ENCODE measurements around the gene DZIP3.
"Not testable (repeated sequence)": the region's sequence is repeated elsewhere in the genome, so short reads cannot be mapped to it uniquely, and the experiment has no call there.

The DZIP3 gene

DNA sequence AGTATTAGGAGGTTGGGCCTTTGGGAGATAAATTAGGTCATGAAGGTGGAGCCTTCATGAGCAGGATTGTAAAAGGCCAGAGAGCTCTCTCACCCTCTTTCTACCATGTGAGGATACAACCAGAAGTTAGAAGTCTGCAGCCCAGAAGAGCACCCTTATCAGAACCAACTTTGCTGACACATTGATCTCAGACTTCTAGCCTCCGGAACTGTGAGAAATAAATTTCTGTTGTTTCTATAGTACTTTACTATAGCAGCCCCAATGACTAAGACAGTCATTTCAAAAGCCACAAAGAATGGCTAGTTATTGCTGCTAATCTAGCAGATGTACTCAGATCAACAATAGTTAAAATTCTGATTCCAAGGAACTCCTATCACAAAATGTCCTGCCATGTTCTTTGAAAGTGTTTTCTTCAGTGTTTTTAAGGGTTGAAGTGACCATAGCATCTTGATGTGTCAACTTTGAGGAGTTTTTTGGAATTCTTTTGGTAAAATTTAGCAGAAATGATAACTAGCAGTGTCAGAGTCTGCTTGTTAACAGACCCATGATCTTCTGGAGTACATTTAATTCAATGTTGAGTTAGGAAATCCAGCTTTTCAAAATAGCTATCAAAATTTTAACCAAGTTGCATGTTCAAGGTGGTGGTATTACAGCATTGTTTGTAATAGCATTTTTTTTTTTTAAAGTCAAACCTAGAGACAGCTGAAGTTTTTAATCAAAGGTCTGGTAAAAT lies 10.3 kb downstream of the DZIP3 start:
- DNase-seq (ENCODE audit: low read depth), result no peak

- no peak for DNase-seq (ENCODE audit: low read depth)
Measured at GRCh38 chr3:108602249-108602934, 12.9 kb downstream of the DZIP3 start.

DNA sequence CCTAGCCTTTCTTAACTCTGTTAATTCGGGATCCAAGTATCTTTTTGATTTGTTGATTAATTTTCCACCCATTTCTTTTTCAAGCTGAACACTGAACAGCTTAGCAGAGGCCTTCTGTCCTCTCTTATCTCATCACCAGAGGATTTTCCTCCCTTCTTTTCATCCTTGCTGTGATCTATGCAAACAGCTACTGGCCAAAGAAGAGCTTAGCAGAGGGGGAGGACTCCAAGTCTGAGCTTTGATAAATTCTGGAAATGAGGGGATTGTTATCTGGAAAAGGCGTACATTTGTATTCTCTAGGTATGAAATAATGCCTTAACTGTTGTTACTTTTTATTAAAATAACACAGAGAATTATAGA lies 13.4 kb downstream of the DZIP3 start:
- no peak for DNase-seq (ENCODE audit: low read depth)

- DNase-seq (ENCODE audit: low read depth), result peak; percentile 34
Measured at GRCh38 chr3:108603691-108604090, 14.2 kb downstream of the DZIP3 start.

DNA sequence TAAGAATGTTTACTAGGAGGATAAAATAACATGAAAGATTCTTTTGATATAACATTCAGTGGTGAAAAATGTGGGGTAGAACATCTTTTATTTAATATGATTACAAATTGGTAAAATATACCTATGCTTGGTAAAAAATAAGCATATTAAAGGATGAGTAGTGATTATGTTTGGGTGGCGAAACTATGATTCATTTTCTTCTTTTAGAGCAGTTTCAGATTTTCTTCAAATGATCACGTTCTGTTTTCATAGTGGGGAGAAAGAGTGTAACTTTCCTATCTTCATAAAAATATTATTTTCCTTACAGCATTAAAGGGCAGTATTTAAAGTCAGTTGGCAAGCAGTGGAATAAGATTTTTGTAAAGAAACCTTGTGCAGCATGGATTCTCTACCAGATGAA lies 15.5 kb downstream of the DZIP3 start:
- DNase-seq (ENCODE audit: low read depth), result no peak

DNA sequence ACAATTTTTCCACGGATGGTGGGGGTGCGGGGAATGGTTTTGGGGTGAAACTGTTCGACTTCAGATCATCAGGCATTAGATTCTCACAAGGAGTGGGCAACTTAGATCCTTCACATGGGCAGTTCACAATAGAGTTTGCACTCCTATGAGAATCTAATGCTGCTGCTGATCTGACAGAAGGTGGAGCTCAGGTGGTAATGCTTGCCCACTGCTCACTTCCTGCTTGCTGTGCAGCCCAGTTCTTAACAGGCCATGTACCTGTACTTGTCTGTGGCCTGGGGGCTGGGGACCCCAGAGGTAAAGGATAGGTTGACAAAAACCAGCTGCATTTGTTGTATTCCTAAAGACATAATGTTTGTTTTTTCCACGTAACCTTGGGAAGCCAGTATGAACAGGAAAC lies 16.0 kb downstream of the DZIP3 start:
- no peak for DNase-seq (ENCODE audit: low read depth)

DNA sequence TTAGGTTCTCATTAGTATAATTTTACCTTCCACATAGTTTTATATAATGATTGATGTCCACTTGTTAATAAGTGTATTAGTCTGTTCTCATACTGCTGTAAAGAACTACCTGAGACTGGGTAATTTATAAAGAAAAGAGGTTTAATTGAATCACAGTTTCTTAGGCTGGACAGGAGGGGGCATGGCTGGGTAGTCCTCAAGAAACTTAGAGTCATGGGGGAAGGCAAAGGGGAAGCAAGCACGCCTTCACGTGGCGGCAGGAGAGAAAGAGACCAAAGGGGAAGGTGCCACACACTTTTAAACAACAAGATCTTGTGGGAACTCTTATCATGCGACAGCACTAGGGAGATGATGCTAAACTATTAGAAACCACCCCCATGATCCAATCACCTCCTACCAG lies 19.2 kb downstream of the DZIP3 start:
- no peak for DNase-seq (ENCODE audit: low read depth)

DNA sequence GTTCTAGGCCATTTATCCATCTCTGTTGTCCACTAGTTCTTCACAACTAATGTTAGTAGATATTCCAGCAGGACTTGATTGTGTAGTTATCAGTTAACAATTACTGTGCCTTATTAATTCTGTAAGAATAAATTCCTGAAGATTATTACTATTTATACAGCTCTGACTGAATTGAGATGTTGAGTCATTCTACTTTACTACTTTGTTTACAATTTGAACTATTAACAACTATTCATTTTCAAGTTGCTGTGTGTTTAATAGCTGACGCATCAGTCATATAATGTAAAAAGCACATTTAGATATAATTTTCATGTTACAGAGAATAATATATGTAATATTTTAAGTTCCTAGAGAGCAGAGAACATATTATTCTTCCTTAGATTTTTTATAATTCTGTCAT lies 21.1 kb downstream of the DZIP3 start:
- no peak for DNase-seq (ENCODE audit: low read depth)

DNA sequence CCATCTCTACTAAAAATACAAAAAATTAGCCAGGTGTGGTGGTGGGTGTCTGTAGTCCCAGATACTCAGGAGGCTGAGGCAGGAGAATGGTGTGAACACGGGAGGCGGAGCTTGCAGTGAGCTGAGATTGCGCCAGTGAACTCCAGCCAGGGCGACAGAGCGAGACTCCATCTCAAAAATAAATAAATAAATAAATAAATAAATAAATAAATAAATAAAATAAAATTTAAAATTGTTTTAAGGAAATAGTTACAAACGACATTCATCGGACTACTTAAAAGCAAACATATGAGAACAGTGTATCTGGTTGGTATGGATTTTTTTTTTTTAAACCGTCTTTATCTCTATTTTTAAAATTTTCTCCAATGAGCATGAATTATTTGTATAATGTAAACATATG lies 26.6 kb downstream of the DZIP3 start:
- DNase-seq (ENCODE audit: low read depth), result not testable (repeated sequence)

DNA sequence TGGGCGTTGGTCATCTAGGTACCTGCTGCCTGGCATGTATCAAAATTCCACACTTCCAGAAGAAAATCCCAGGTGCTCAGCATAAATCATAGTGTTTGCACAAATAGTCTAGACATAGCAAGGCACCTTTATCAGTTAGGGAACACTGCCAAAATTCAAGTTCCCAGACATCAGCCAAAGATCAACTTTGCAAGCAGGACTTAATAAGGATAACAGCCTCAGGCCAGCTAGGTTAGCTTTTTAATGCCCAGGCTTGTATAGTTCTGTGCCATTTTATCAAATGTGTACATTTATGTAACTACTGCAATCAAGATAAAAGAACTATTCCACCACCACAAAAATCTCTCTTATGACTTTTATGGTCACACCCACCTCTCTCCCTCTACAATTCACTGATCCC lies 30.7 kb downstream of the DZIP3 start:
- no peak for DNase-seq (ENCODE audit: low read depth)

DNA sequence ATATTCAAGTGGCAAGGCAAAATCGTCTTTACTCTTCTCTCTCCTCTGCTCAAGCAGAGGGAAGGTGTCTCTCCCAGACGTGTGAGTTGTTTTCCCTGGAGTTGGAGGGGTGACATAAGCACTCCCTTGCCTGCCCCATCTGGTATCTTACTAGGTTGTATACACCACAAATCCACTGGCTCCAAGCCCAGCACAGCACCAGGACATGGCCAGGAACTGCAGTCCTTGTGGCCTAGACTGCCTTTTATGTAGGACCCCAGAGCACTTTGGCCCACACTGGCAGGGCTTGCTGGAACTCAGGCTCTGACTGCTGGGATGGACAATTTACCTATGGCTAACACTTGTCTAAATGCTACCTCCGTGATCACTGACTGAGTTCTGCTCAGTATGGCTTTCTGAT lies 34.0 kb downstream of the DZIP3 start:
- no peak for DNase-seq (ENCODE audit: low read depth)

- DNase-seq (ENCODE audit: low read depth), result no peak
Measured at GRCh38 chr3:108629974-108630373, 40.5 kb downstream of the DZIP3 start.

- no peak for DNase-seq (ENCODE audit: low read depth)
Measured at GRCh38 chr3:108642526-108642925, 53.0 kb downstream of the DZIP3 start.

DNA sequence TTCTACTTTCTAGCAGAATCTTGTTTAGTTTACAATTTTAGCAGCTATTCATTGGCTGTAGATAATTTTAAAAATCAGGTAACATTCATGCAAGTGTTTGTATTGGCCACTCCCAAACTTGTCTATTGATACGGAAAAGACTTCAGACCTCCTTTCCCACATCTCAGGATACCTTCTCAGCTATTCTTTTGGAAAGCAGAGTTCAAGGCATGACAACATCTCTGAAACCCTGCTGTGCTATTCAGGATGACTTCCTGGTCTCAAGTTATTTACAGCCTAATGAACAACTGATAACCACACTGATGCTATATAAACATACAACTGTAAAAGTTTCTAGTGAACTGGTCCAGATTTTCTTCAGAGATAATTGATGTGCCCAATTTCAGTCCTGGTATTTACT lies 55.8 kb downstream of the DZIP3 start:
- DNase-seq (ENCODE audit: low read depth), result no peak

- not testable (repeated sequence) for DNase-seq (ENCODE audit: low read depth)
Measured at GRCh38 chr3:108655664-108656063, 66.1 kb downstream of the DZIP3 start.

- no peak for DNase-seq (ENCODE audit: low read depth)
Measured at GRCh38 chr3:108661699-108662098, 72.2 kb downstream of the DZIP3 start.

DNA sequence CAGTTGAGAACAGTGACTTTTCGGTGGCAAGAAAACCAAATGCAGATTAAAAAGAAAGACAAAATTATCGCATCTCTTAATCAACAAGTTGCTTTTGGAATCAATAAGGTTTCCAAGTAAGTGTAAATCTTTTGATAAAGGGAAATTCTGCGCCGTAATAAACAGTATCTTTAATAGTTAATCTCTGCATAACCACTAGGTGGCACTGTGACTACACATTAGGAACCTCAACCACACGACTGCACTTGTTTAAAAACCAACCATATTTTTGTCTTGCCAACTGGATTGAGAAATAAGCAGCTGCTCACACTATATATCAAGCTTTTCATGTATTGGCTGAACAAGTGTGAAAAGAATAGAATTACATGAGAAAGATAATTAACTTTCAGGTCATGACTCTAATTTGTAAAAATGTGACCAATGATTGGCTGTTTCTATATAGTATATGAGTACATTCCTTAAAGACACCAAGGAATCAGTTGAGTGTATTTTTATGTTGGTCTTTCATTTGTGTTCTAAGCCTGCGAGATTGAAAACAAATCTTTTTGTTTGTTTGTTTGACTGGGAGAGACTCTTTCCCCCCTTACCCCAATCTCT lies 72.7 kb downstream of the DZIP3 start:
- peak; percentile 77 for DNase-seq (ENCODE audit: low read depth)

DNA sequence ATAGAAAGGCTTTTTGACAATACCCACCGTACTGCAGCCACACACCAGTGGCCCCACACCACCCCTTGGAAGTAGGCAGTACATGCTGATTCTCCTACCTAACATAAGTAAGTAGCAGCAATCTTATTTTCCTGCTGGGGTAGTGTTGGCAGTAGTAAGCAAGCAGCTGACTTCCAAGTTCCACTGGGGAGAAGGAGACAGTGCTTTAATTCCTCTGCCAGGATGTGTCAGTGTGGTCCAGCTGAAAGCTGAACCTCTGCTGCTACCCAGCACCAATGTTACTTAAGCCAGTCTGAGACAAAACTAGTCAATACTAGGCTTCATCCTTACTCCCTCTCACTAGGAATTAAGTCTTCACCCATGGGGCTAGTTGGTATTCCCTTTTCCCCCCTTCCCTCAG lies 74.7 kb downstream of the DZIP3 start:
- DNase-seq (ENCODE audit: low read depth), result peak; percentile 2

GRCh38 chr3:108667312-108667711 lies 77.8 kb downstream of the DZIP3 start:
- DNase-seq (ENCODE audit: low read depth), result no peak

GRCh38 chr3:108669208-108669607 lies 79.7 kb downstream of the DZIP3 start:
- DNase-seq (ENCODE audit: low read depth), result no peak

- no peak for DNase-seq (ENCODE audit: low read depth)
Measured at GRCh38 chr3:108672701-108673100, 83.2 kb downstream of the DZIP3 start.

DNA sequence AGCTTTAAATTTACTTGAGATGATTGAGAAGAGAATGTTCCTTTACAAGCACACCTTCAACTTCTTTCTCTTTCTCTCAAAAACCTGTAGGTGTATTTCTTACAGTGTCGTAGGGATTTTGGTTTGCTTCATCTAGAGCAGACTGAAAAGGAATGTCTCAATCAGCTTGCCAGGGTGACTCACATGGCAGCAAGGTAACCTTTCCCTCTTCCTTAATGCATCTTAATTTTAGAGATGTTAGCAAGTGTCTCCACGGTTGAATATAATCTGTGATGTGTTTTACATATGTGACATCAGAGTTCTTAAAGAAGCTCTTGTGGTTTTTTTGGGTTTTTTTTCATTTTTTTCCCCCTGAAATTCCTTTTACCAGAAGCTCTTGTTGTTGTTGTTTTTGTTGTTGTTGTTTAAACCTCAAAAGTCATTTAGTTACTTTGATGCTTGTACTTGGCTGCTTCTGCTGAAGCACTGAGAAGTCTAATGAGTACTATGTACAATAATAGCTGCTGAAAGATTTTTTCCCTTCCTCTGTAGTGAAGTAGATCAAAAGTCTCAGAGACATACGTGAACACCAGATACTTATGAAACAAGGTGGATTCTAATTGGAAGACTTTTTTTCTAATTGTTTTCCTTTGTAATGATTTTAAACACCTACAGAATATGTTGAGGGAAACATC lies 84.6 kb downstream of the DZIP3 start:
- DNase-seq (ENCODE audit: low read depth), result no peak

- no peak for DNase-seq (ENCODE audit: low read depth)
Measured at GRCh38 chr3:108677811-108678210, 88.3 kb downstream of the DZIP3 start.
